ENCODE measurements around the gene B9D2.

- TF ChIP-seq CTCF (IDR thresholded peaks at IDR 0.05; ENCODE audit: poor library complexity) (no peak), EZH2 (IDR thresholded peaks at IDR 0.05; ENCODE audit: borderline replicate concordance) (no peak)
Observed at GRCh38 chr19:41410336-41411054, 46.5 kb upstream of the B9D2 start.

All from hepatocyte (in vitro differentiated cells).